Neuronal stem cell (in vitro differentiated cells): Measurements from ENCODE around the gene PHC1.
"Not testable (repeated sequence)": the region's sequence is repeated elsewhere in the genome, so short reads cannot be mapped to it uniquely, and the experiment has no call there.

Experiments
- DNase-seq: peaks from one replicate; pipeline ENCODE4 v3.0.0-alpha.2; 2013; ENCODE audit warnings: low spot score
- H2AFZ ChIP-seq: one replicate; pipeline ENCODE4 v1.6.1; 2013; ENCODE audit warnings: mild to moderate bottlenecking, low read length, inconsistent platforms
- H2AK5ac ChIP-seq: 2 replicates; pipeline ENCODE4 v1.6.1; 2013; ENCODE audit warnings: low read depth, mild to moderate bottlenecking, inconsistent platforms, low read length, moderate library complexity, mixed read lengths
- H2BK120ac ChIP-seq: 2 replicates; pipeline ENCODE4 v1.6.1; 2013; ENCODE audit warnings: low read depth, mild to moderate bottlenecking, inconsistent platforms, low read length, moderate library complexity, mixed read lengths
- H2BK12ac ChIP-seq: one replicate; pipeline ENCODE4 v1.6.1; 2013; ENCODE audit warnings: low read length, inconsistent platforms
- H2BK15ac ChIP-seq: 2 replicates; pipeline ENCODE4 v1.6.1; 2013; ENCODE audit warnings: mild to moderate bottlenecking, low read length, inconsistent platforms, mixed read lengths
- H2BK5ac ChIP-seq: one replicate; pipeline ENCODE4 v1.6.1; 2013; ENCODE audit warnings: inconsistent platforms, mild to moderate bottlenecking, low read length, moderate library complexity
- H3K14ac ChIP-seq: one replicate; pipeline ENCODE4 v1.6.1; 2013; ENCODE audit warnings: low read length, inconsistent platforms
- H3K18ac ChIP-seq: 2 replicates; pipeline ENCODE4 v1.6.1; 2013; ENCODE audit warnings: low read length, inconsistent platforms
- H3K23ac ChIP-seq: 2 replicates; pipeline ENCODE4 v1.6.1; 2013; ENCODE audit warnings: low read depth, mild to moderate bottlenecking, mixed read lengths, low read length, inconsistent platforms; ENCODE audit not compliant: poor library complexity
- H3K27ac ChIP-seq: replicated peaks from 3 replicates; pipeline ENCODE4 v1.5.1; 2013; ENCODE audit warnings: low read length, inconsistent platforms
- H3K27me3 ChIP-seq, 3 experiments: 2 replicates each; pipeline ENCODE4 v1.6.1; 2013; ENCODE audit warnings: low read length in 3 of 3, mild to moderate bottlenecking in 2 of 3, inconsistent platforms in 1 of 3, low read depth in 1 of 3, mixed read lengths in 1 of 3, moderate library complexity in 1 of 3; ENCODE audit not compliant: control insufficient read depth in 3 of 3, insufficient read depth in 3 of 3
- H3K36me3 ChIP-seq, 2 donors: replicated peaks in 1 of 2; 2 replicates each; pipeline ENCODE4 v1.6.1; 2013; ENCODE audit warnings: low read length in 2 of 2; ENCODE audit not compliant: control insufficient read depth in 2 of 2, insufficient read depth in 2 of 2
- H3K4ac ChIP-seq: 2 replicates; pipeline ENCODE4 v1.6.1; 2013; ENCODE audit warnings: inconsistent platforms, mild to moderate bottlenecking, low read length, moderate library complexity
- H3K4me1 ChIP-seq, 2 donors: 1 replicate in 1 of 2; 2 replicates in 1 of 2; pipeline ENCODE4 v1.6.1; 2013; ENCODE audit warnings: low read length in 2 of 2, low read depth in 1 of 2; ENCODE audit not compliant: control insufficient read depth in 2 of 2, insufficient read depth in 1 of 2
- H3K4me2 ChIP-seq: one replicate; pipeline ENCODE4 v1.6.1; 2013; ENCODE audit warnings: mild to moderate bottlenecking, low read length, inconsistent platforms; ENCODE audit not compliant: insufficient read depth, poor library complexity, severe bottlenecking
- H3K4me3 ChIP-seq, 2 donors: 2 replicates each; pipeline ENCODE4 v1.5.1; 2013; ENCODE audit warnings: low read length in 2 of 2, mild to moderate bottlenecking in 2 of 2, inconsistent platforms in 1 of 2, moderate library complexity in 1 of 2
- H3K79me1 ChIP-seq: one replicate; pipeline ENCODE4 v1.6.1; 2013; ENCODE audit warnings: low read depth, mild to moderate bottlenecking, inconsistent platforms, low read length, moderate library complexity
- H3K9ac ChIP-seq: one replicate; pipeline ENCODE4 v1.6.1; 2013; ENCODE audit warnings: mild to moderate bottlenecking, low read depth, low read length, inconsistent platforms; ENCODE audit not compliant: poor library complexity
- H3K9me3 ChIP-seq, 2 donors: replicated peaks in 1 of 2; 2 replicates each; pipeline versions ENCODE3 to v1.6.1; 2013; ENCODE audit warnings: low read length in 2 of 2, mild to moderate bottlenecking in 2 of 2, inconsistent platforms in 1 of 2, low read depth in 1 of 2, mixed read lengths in 1 of 2, moderate library complexity in 1 of 2; ENCODE audit not compliant: control insufficient read depth in 2 of 2, insufficient read depth in 1 of 2
- H4K8ac ChIP-seq: one replicate; pipeline ENCODE4 v1.6.1; 2013; ENCODE audit warnings: low read depth, mild to moderate bottlenecking, inconsistent platforms, low read length, moderate library complexity
- H4K91ac ChIP-seq: one replicate; pipeline ENCODE4 v1.6.1; 2013; ENCODE audit warnings: low read length, low read depth, mild to moderate bottlenecking, inconsistent platforms; ENCODE audit not compliant: poor library complexity
- WGBS, 2 donors: extraction: QIAGEN DNeasy Blood & Tissue Kit; methylation state at CpG; one replicate each; pipeline ENCODE4 v1.1.7; 2013; ENCODE audit warnings: missing lambda C conversion rate in 2 of 2, mixed read lengths in 1 of 2; ENCODE audit not compliant: insufficient read length in 2 of 2, insufficient replicate concordance in 1 of 2; ENCODE audit errors: extremely low coverage in 2 of 2; 5-methylcytosine and 5-hydroxymethylcytosine counted together

Gene PHC1

DNA sequence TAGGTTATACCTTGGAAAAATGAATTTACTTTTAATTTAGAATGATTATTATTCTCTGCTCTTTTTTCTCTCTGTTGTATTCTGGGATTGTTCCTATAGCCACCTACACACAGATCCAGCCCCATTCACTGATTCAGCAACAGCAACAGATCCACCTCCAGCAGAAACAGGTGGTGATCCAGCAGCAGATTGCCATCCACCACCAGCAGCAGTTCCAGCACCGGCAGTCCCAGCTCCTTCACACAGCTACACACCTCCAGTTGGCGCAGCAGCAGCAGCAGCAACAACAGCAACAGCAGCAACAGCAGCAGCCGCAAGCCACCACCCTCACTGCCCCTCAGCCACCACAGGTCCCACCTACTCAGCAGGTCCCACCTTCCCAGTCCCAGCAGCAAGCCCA lies 18.2 kb downstream of the PHC1 start:
- not testable (repeated sequence) for H3K9me3 ChIP-seq, H3K79me1 ChIP-seq, H3K23ac ChIP-seq, H3K9ac ChIP-seq, H4K8ac ChIP-seq, H4K91ac ChIP-seq, H2BK15ac ChIP-seq, H3K27ac ChIP-seq, H2BK5ac ChIP-seq, H3K27me3 ChIP-seq, H3K4me2 ChIP-seq, H3K4me3 ChIP-seq, H2AFZ ChIP-seq, H3K14ac ChIP-seq, H3K4ac ChIP-seq, H2BK120ac ChIP-seq, H3K4me1 ChIP-seq, H2AK5ac ChIP-seq, H3K18ac ChIP-seq, H2BK12ac ChIP-seq, DNase-seq
- WGBS, 2 donors = no CpG with 5 or more reads among the region's 3 CpGs
- peaks cover 20 to 86% of the 10 kb centered on the region in 2 donors for H3K36me3 ChIP-seq

DNA sequence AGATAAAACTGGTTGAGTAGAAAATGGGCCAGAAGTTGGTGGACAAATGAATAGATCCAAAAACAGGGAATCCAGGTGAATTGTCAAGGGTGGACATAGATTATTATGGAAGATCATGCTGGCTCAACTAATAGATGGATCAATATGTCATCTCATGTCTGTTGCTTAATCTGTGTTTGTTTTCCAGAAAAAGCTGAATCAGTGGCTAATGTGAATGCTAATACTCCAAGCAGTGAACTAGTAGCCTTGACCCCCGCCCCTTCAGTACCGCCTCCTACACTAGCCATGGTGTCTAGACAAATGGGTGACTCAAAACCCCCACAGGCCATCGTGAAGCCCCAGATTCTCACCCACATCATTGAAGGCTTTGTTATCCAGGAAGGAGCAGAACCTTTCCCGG lies 19.8 kb downstream of the PHC1 start:
- H2BK120ac ChIP-seq, H3K4me2 ChIP-seq: not testable (repeated sequence)
- H3K36me3 ChIP-seq = peaks cover 25 to 89% of the 10 kb centered on the region in 2 donors

DNA sequence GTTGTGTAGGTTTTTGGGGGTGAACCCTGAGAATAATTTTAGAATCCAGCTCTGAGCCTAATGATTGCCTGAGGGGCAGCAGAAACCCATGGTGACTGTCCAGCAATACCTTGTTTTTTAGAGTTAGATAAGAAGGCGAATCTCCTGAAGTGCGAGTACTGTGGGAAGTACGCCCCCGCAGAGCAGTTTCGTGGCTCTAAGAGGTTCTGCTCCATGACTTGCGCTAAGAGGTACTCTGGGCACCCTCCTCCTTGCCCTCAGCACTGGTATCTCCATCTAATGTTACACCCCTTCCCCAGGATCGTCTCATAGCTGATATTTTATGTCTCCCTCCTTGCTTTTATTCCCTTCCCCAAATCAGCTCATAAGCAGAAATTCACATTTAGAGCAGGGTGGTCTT lies 22.4 kb downstream of the PHC1 start:
- Histone ChIP-seq H2AK5ac (no peak overlapping the region), H2BK15ac (no peak overlapping the region), H4K8ac (no peak overlapping the region), H3K14ac (no peak overlapping the region), H2BK120ac (no peak overlapping the region), H3K9me3 (no peaks in the 10 kb centered on the region), H3K27ac (no peak overlapping the region), H2BK12ac (no peak overlapping the region), H2AFZ (no peak overlapping the region), H3K79me1 (no peaks in the 10 kb centered on the region), H3K27me3 (no peaks in the 10 kb centered on the region), H3K18ac (no peak overlapping the region), H3K9ac (no peak overlapping the region), H3K23ac (no peak overlapping the region), H3K4me1 (no peaks in the 10 kb centered on the region), H3K36me3 (peaks cover 25 to 75% of the 10 kb centered on the region in 2 donors), H3K4ac (no peak overlapping the region), H3K4me3 (no peak overlapping the region), H3K4me2 (no peak overlapping the region), H4K91ac (no peak overlapping the region), H2BK5ac (no peak overlapping the region)
- no peak for DNase-seq
- no CpG with 5 or more reads among the region's 7 CpGs for WGBS, 2 donors

More for the DNA sequence above, 19.8 kb downstream of the PHC1 start:
- not testable (repeated sequence) for H3K27me3 ChIP-seq, H3K4ac ChIP-seq, H3K27ac ChIP-seq, H3K9ac ChIP-seq, H3K79me1 ChIP-seq, DNase-seq, H3K23ac ChIP-seq, H3K4me3 ChIP-seq, H2BK5ac ChIP-seq, H4K91ac ChIP-seq, H3K9me3 ChIP-seq, H2BK15ac ChIP-seq, H4K8ac ChIP-seq, H3K4me1 ChIP-seq, H3K18ac ChIP-seq, H2AK5ac ChIP-seq, H3K14ac ChIP-seq, H2BK12ac ChIP-seq, H2AFZ ChIP-seq
- WGBS, 2 donors = no CpG with 5 or more reads among the region's 4 CpGs

DNA sequence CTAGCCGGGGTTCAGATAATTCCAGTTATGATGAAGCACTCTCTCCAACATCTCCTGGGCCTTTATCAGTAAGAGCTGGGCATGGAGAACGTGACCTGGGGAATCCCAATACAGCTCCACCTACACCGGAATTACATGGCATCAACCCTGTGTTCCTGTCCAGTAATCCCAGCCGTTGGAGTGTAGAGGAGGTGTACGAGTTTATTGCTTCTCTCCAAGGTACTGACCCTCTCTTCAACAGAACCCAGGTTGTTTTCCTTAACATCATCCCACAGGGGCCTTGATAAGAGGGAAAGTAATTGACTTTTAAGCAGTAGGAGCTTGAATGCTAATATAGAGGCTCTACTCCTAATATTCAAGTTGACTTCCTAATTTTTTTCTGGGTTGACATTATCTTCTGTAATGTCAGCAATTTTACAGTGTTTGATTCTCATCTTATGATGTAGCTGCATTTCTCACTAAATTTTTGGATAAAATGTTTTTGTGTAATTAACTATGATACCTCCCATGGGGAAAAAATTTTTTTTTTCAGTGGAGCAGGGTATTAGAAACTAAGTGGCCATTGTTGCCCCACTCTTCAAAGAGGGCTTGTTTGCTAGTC lies 23.6 kb downstream of the PHC1 start:
- H2BK5ac ChIP-seq, H2BK120ac ChIP-seq, H3K4me3 ChIP-seq, H2AFZ ChIP-seq, H3K23ac ChIP-seq, H3K79me1 ChIP-seq, H3K9ac ChIP-seq, H2BK15ac ChIP-seq, H3K27me3 ChIP-seq, DNase-seq, H2AK5ac ChIP-seq, H3K14ac ChIP-seq, H4K8ac ChIP-seq, H3K4ac ChIP-seq, H3K4me2 ChIP-seq, H4K91ac ChIP-seq, H3K27ac ChIP-seq, H3K4me1 ChIP-seq, H2BK12ac ChIP-seq, H3K9me3 ChIP-seq, H3K18ac ChIP-seq: not testable (repeated sequence)
- no CpG with 5 or more reads among the region's 5 CpGs for WGBS, 2 donors
- H3K36me3 ChIP-seq = peaks cover 30 to 79% of the 10 kb centered on the region in 2 donors
